Measurements from ENCODE around the gene OPCML. TPM values are rescaled to one million over a fixed set of nuclear protein-coding genes. Genes with fewer than 3 reads are reported as not detected.

OPCML gene
- total RNA-seq, 1 donor from 2014 or later, result 0.61 TPM

- Mint-ChIP-seq H3K4me1 (ENCODE audit: low read depth, unreplicated experiment) (peaks cover 30% of the 10 kb centered on the region), H3K27ac (ENCODE audit: unreplicated experiment) (no peak overlapping the region), H3K36me3 (ENCODE audit: unreplicated experiment) (no peaks in the 10 kb centered on the region), H3K4me3 (ENCODE audit: unreplicated experiment) (no peak overlapping the region), H3K9me3 (ENCODE audit: unreplicated experiment) (peaks cover 2% of the 10 kb centered on the region), H3K27me3 (ENCODE audit: unreplicated experiment) (peaks cover 4% of the 10 kb centered on the region)
- TF ChIP-seq CTCF (IDR thresholded peaks at IDR 0.05; ENCODE audit: partially characterized antibody, unreplicated experiment), result no peak
- DNase-seq, result no peak
Observed at GRCh38 chr11:133501643-133502539, 30.4 kb downstream of the OPCML start.

DNA sequence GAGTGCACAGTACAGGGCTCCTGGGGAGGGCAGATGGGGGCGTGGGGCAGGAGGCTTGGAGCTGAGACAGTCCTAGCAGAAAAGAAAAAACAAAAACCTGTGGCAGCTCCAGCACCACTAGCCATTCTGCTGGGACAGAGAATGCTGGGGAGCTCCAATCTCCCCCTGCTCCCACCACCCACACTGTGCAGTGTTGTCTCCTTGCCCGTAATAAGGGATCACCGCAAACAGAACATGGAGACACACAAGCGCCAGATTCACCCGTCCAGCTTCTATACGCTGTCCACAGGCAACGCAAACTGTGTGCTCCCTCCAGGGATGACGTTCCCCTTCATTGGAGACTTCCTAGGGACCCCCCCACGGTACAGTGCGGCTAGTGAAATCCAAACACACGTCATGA, 31.4 kb downstream of the OPCML start:
- no peak for DNase-seq
- H3K9me3 Mint-ChIP-seq (ENCODE audit: unreplicated experiment), result peaks cover 2% of the 10 kb centered on the region
- H3K27me3 Mint-ChIP-seq (ENCODE audit: unreplicated experiment), result peaks cover 4% of the 10 kb centered on the region

DNA sequence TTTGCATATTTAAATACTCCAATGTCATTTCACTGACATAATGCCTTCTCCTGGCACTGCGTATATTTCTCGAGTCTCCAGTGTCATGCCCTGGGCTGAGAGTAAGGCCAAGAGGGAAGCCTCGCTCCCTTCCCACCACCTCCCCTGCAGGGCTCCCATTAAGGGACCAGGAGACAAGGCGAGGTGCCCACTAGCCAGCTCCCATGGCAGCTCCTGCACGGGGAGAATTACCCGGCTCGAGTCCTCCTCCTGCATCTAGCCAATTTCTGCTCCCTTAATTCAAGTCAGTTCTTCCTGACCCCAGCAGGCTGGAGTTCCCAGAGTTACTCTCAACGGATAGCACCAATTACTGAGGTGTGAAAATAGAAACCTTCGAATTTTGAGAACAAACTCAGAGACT, 31.9 kb downstream of the OPCML start:
- no peak for DNase-seq
- H3K4me1 Mint-ChIP-seq (ENCODE audit: low read depth, unreplicated experiment), result peaks cover 26% of the 10 kb centered on the region
- H3K27ac Mint-ChIP-seq (ENCODE audit: unreplicated experiment), result no peak overlapping the region
- TF ChIP-seq CTCF (IDR thresholded peaks at IDR 0.05; ENCODE audit: partially characterized antibody, unreplicated experiment), result no peak
- H3K9me3 Mint-ChIP-seq (ENCODE audit: unreplicated experiment), result peaks cover 2% of the 10 kb centered on the region
- H3K27me3 Mint-ChIP-seq (ENCODE audit: unreplicated experiment), result peaks cover 4% of the 10 kb centered on the region
- H3K4me3 Mint-ChIP-seq (ENCODE audit: unreplicated experiment), result no peak overlapping the region
- H3K36me3 Mint-ChIP-seq (ENCODE audit: unreplicated experiment), result no peaks in the 10 kb centered on the region

More for the DNA sequence above, 31.4 kb downstream of the OPCML start:
- Mint-ChIP-seq H3K27ac (ENCODE audit: unreplicated experiment) (no peak overlapping the region), H3K4me1 (ENCODE audit: low read depth, unreplicated experiment) (peaks cover 30% of the 10 kb centered on the region), H3K36me3 (ENCODE audit: unreplicated experiment) (no peaks in the 10 kb centered on the region), H3K4me3 (ENCODE audit: unreplicated experiment) (no peak overlapping the region)
- TF ChIP-seq CTCF (IDR thresholded peaks at IDR 0.05; ENCODE audit: partially characterized antibody, unreplicated experiment), result no peak

GRCh38 chr11:133498969-133499368, 33.3 kb downstream of the OPCML start:
- Mint-ChIP-seq H3K36me3 (ENCODE audit: unreplicated experiment) (no peaks in the 10 kb centered on the region), H3K4me1 (ENCODE audit: low read depth, unreplicated experiment) (peaks cover 26% of the 10 kb centered on the region), H3K9me3 (ENCODE audit: unreplicated experiment) (peaks cover 2% of the 10 kb centered on the region), H3K27ac (ENCODE audit: unreplicated experiment) (no peak overlapping the region), H3K27me3 (ENCODE audit: unreplicated experiment) (peaks cover 3% of the 10 kb centered on the region), H3K4me3 (ENCODE audit: unreplicated experiment) (no peak overlapping the region)
- no peak for TF ChIP-seq CTCF (IDR thresholded peaks at IDR 0.05; ENCODE audit: partially characterized antibody, unreplicated experiment)
- no peak for DNase-seq

GRCh38 chr11:133497477-133498140, 34.7 kb downstream of the OPCML start:
- H3K27me3 Mint-ChIP-seq (ENCODE audit: unreplicated experiment), result no peaks in the 10 kb centered on the region
- no peak overlapping the region for H3K4me3 Mint-ChIP-seq (ENCODE audit: unreplicated experiment)
- H3K4me1 Mint-ChIP-seq (ENCODE audit: low read depth, unreplicated experiment), result peaks cover 18% of the 10 kb centered on the region
- TF ChIP-seq CTCF (IDR thresholded peaks at IDR 0.05; ENCODE audit: partially characterized antibody, unreplicated experiment), result no peak
- H3K27ac Mint-ChIP-seq (ENCODE audit: unreplicated experiment), result no peak overlapping the region
- no peak for DNase-seq
- H3K9me3 Mint-ChIP-seq (ENCODE audit: unreplicated experiment), result peaks cover 2% of the 10 kb centered on the region
- no peaks in the 10 kb centered on the region for H3K36me3 Mint-ChIP-seq (ENCODE audit: unreplicated experiment)
